ENCODE results near the gene CLEC2A.
"Not testable (repeated sequence)": the region's sequence is repeated elsewhere in the genome, so short reads cannot be mapped to it uniquely, and the experiment has no call there.

CLEC2A gene, protein sequence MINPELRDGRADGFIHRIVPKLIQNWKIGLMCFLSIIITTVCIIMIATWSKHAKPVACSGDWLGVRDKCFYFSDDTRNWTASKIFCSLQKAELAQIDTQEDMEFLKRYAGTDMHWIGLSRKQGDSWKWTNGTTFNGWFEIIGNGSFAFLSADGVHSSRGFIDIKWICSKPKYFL

DNA sequence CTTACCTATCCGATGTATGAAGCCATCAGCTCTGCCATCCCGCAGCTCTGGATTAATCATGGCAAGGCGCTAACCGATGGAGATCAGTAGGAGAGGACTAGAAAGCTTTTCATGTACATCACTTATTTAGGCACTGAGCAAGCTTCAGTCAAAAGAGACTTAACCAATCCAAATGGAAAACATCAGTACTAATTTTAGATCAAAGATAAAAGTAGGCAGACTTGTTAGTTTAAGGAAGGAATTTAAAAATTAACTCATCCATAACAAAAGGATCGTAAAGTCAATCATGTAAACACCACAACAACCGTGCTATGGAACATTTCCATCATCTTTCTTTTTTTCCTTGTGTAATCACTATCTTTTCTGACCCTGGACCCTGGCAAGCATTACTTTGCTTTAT is at the start of gene CLEC2A:
TSS of gene CLEC2A (minus strand) at position 101 of the 400 bp plus-strand sequence. CDS start at position 60, 41 bp downstream.
- no peak for DNase-seq

DNA sequence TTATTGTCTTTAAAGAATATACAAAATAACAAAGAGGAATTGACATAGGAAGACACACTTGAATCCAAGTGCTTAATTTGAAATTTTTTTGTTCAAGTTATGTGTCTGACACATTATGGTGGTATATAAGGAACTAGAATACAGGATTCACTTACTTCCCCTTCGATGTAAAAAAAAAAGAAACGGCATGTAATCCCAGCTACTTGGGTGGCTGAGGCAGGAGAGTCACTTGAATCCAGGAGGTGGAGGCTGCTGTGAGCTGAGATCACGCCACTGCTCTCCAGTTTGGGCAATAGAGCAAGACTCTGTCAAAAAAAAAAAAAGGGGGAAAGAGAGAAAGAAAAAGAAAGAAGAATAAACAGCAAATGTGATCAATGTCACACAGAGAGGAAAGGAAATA is 48.0 kb upstream of the CLEC2A start:
- DNase-seq = no peak

DNA sequence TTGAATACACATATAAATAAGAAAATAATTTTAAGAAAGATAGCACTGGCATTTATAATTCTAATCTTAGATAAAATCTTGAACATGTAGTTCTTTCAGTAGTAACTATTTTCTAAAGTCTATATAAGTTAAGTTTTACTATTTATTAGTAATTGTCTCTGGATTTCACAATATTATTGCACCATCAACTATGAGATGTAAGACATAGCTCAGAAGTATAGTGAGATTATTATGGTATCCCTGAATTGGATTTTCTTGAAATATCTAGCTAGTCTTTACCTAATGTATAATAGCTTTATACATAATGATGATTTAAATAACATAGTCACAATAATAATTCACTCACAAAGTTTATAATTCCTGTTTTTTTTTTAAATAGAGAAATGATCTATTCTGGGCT is 45.7 kb upstream of the CLEC2A start:
- DNase-seq = no peak

DNA sequence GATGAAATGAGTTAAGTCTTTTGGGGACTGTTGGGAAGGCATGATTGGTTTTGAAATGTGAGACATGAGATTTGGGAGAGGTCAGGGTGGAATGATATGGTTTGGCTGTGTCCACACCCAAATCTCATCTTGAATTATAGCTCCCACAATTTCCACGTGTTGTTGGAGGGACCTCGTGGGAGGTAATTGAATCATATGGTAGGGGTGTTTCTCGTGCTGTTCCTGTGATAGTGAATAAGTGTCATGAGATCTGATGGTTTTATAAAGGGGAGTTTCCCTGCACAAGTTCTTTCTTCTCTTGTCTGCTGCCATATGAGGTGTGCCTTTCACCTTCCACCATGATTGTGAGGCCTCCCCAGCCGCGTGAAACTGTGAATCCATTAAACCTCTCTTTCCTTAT is 44.5 kb upstream of the CLEC2A start:
- DNase-seq = not testable (repeated sequence)

DNA sequence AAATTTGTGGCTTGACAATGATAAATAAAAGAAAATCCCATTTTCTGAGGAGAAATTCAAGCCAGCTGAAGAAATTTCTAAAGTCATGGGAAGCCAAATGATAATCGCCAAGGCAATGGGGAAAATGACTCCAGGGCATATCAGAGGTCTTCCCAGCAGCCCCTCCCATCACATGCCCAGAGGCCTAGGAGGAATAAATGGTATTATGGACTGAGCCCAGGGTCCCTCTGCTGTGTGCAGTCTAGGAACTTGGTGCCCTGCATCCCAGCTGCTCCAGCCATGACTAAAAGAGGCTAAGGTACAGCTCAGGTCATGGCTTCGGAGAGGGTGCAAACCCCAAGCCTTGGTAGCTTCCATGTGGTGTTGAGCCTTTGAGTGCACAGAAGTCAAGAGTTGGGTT is 43.4 kb upstream of the CLEC2A start:
- no peak for DNase-seq

DNA sequence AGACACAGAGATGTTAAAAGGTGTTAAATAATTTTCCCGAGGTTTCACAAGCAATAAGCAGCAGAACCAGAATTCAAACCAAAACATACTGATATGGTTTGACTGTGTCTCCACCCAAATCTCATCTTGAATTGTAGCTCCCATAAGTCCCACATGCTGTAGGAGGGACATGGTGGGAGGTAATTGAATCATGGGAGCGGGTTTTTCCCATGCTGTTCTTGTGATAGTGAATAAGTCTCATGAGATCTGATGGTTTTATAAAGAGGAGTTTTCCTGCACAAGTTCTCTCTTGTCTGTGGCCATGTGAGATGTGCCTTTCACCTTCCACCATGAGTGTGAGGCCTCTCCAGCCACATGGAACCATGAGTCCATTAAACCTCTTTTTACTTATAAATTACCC is 42.6 kb upstream of the CLEC2A start:
- DNase-seq = not testable (repeated sequence)

DNA sequence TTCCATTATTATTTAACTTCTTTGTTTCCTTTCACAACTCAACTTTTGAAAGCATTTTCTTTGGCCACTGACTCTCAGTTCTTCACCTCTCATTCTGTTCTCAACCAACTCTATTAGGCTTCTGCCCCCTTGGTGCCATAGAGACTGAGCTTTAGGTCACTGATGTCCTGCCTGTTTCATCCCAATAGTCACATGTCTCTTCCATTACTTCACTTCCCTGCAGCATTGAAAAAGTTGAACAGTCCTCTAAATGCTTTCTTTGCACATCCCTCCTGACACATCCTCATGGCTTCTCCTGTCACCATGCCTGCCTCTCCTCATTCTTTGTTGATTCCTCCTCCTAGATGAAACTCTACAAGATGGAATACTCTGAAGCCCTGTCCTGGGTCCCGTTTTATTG is 41.8 kb upstream of the CLEC2A start:
- DNase-seq = no peak

DNA sequence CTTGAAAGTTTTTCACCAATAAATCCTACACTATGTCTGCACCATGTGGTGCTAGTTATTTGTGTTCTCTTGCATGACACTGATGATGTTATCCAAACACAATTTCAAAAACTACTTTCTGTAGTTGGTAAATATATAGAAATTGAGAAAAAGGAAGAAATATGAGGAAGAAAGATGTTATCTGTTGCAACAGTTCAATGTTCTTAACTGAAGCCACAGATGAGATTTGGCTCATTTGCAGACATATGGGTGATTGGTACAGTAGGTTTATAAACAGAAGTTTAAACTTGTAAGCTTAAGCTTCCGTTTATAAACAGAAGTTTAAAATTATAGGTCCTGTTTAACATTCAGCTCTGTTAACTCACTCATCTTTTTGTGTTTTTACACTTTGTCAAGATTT is 39.0 kb upstream of the CLEC2A start, which contains the start of gene CLEC12A:
TSS of gene CLEC12A (plus strand) at position 229 of the 400 bp plus-strand sequence. CDS start 188 bp downstream, outside the sequence.
- no peak for DNase-seq

DNA sequence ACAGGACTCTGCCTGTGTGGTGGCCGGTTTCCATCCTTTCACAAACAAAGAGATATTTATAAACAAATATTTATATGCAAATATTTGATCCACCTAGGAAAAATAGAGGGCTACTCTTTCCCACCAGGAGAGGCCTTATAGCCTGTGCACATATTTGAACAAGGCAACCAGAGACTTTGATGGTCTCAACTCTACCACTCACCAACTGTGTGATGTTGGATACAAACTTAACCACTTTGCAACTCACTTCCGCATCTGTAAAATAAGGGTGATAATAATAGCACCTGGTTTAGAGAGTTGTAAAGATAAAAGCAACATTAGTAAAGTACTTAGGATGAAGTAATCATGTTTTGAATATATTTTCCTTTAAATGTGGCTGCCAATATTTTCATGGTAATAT is 37.5 kb upstream of the CLEC2A start:
- no peak for DNase-seq

DNA sequence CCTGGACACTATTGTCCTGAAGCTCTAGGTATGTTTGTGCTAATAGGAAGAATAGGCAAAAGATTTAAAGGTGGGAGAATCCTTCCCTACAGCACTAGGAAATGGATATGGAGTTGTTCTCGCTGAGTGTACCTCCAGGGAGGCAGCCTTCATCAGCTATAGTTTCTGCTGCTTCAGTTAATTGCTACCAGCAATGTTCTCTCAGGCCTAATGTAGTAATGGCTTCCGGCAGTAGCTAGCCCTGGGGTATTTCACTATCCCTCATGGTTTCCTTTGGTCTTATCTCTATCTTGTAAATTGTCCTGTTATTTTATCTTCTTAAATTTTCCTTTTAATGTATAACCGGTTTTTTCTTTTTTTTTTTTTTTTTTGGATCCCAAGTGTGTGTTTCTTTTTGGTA is 29.7 kb upstream of the CLEC2A start:
- no peak for DNase-seq

DNA sequence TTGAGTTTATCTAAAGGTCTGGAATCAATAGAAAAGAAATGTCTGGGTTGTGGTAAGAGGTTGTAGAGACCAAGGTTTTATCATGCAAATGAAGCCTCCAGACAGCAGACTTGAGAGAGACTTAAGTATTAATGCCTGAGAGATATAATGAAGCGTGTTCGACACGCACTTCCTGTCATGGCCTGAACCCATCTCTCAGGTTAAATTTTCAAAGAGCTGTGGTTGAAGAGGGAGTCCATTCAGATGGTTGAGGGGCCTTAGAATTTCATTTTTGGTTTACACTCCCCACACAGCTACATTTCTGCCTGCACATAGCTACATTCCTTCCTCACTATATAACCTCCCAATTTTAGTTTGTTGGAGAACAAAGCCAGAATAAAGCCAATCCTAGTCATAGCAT is 28.9 kb upstream of the CLEC2A start:
- no peak for DNase-seq

DNA sequence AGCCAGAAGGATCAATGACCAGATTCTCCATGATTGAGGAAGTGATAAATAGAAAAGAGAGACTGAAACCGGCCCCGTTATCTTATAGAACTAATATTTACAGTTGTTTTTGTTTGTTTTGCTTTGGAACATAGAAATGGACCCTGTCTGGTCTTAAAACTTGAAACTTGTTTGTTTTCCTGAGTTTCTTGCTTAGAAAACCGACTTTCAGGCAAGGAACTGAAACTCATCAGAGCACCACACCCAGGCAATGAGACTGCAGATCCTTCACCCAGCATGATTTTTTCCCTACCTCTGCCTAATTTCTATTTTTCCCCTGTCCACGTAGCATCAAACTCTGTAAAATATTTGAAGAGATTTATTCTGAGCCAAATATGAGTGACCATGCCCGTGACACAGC is 28.4 kb upstream of the CLEC2A start:
- no peak for DNase-seq

DNA sequence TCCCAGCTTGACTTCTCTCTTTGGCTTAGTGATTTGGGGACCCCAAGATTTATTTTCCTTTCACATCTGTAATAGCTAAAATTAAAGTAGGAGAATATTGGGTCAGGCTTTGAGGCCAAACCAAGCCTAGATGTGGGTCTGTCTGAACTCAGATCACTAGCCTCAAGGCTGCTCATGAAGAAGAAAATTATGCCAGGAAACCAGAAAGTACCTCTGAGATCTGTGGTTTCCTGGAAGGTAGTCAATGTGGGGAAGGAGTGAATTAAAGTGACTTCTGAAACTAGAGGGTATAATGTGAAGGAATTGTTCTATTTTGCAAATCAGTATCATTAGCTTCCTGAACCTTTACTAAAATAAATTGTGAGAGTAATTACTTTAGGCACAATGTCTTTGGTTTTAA is 25.7 kb upstream of the CLEC2A start:
- DNase-seq = no peak

DNA sequence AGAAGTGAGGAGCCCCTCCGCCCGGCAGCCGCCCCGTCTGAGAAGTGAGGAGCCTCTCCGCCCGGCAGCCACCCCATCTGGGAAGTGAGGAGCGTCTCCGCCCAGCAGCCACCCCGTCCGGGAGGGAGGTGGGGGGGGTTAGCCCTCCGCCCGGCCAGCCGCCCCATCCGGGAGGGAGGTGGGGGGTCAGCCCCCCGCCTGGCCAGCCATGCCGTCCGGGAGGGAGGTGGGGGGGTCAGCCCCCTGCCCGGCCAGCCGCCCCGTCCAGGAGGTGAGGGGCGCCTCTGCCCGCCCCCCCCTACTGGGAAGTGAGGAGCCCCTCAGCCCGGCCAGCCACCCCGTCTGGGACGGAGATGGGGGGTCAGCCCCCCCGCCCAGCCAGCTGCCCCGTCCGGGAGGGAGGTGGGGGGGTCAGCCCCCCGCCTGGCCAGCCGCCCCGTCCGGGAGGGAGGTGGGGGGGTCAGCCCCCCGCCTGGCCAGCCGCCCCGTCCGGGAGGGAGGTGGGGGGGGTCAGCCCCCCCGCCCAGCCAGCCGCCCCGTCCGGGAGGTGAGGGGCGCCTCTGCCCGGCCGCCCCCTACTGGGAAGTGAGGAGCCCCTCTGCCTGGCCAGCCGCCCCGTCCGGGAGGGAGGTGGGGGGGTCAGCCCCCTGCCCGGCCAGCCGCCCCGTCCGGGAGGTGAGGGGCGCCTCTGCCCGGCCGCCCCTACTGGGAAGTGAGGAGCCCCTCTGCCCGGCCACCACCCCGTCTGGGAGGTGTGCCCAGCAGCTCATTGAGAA is 21.0 kb upstream of the CLEC2A start:
- DNase-seq = not testable (repeated sequence)

DNA sequence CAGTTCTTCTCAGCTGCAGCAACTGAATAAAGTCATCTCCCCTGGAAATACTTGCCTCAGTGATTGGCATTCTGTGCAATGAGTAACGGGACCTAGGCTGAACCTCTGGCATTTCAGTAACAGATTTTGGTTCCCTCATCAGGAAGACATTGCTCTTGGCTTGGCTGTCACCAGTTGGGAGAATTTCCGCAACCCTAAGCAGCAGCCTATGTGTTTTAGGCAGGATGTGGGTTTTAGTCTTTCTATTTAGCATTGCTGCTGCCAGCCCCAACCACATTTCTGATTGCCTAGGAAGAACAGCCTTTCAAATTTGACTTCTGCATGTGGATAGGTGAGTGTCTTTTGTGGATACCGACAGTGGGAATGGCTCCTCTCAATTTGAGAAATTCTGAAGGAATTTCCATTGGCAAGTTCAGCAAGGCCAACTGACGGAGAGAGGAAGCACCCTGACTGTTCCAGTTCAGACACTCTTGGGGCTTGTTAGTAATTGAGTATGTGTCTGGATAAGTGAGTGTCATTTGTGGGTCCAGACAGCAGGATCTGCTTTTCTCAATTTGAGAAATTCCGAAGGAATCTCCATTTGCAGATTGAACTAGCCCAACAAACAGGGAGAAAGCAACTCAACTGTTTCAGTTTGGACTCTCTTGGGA is 19.0 kb upstream of the CLEC2A start:
- no peak for DNase-seq

DNA sequence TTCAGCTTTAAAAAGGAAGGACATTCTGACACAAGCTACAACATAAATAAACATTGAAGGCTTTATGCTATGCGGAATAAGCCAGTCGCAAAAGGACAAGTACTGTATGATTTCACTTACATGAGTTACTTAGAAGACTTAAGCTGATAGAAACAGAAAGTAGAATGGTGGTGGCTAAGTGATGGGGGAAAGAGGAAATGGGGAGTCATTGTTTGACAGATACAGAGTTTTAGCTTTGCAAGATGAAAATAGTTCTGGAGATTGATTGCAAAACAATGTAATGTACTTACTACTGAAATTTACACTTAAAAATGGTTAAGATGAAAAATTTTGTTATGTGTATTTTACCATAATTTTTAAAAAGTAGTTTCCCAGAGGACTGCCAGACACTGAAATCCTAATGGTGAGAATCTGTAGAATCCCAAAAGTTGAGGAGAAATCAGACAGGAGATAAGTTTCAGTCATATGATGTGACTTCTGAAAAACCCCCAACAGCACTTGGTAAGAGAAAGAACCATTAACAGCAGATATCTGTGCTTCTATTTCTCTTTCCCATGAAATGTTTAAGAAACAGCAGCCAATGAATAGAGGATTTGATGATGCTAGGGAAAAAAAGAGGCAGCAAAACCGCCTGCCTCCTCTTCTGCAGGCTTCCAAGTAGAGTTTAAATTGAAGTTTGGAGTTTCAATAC is 16.6 kb upstream of the CLEC2A start:
- no peak for DNase-seq

DNA sequence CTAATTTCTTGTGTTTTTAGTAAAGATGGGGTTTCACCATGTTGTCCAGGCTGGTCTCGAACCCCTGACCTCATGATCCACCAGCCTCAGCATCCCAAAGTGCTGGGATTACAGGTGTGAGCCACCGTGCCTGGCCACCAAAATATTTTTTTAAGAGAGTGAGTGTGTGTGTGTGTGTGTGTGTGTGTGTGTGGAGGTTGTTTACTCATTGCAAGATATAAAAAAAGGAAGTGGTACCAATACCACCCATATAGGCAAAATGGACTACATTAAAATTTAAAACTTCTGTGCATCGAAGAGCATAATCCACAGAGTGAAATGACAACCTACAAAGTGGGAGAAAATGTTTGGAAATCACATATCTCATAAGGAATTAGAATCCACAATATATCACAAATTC is 15.5 kb upstream of the CLEC2A start:
- no peak for DNase-seq

DNA sequence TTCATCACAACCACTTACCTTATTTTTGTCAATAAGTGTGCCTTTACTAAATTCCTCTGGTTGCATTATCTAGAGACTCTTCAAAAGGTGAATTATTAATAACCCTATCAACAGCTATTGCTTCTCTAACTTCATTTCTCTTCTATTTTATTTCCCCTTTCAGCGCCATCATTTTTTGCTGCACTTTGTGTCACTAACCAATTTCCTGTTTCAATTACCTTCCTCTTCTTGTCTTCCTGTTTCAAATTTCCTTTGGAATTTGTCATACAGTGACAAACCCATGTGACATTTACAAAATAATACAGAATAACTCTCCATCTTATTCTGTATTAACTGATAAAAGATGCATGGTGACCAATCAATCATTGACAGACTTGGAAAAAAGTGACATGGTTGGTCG is 12.2 kb upstream of the CLEC2A start:
- DNase-seq = no peak

DNA sequence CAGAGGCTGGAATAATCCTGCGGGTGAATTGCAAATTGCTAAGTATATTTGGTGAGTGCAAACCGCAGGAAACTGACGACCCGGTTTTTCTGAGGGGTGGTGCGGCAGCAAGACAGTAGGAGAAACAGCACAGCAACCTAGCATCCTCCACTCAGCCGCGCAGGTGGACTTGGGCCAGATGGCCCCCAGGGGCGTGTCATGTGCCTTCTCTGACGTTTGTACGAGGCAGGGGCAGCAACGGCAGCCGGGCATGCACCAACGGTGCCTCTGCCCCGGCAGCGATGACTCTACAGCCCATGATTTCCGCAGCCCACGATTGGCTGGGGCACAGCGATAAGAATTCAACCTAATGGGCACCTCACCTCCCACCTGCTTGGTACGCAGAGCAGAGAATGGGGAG is 11.1 kb upstream of the CLEC2A start:
- peak; percentile 64 for DNase-seq

DNA sequence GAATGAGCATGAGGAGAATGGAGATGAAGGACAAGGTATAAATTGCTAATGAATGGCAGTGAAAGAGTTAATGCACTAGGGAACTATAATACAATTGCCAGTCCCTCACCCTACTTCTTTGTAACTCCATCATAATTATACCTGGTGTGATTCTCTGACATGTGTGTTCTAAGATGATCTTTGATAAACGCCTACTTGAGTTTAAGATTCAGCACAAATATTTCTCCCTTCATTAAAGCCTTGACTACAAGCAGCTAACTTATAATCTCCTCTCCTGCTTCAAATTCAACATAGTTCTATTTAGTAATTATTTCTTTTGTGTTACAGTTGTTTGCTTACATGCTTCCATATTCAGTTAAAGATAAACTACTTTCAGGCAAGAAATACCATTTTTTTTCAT is 9.7 kb upstream of the CLEC2A start:
- no peak for DNase-seq

DNA sequence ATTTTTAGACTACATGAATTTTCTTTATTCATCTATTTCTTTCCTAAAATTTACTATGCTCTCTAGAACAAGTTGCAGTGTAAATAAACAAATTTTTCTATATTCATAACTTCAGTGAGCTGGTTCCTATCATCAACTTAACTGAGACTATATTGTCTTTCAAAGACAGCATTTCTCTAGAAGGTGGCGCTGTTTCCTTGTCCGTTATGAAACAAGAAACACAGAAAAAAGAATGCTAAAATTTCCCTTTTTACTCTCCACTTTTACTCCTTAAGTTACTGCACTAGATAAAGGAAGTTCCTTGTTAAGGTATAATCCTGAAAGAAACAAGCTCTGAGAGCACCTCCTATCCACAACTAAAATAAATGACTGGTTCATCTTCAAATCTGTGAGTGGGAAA is 8.2 kb upstream of the CLEC2A start:
- DNase-seq = no peak

DNA sequence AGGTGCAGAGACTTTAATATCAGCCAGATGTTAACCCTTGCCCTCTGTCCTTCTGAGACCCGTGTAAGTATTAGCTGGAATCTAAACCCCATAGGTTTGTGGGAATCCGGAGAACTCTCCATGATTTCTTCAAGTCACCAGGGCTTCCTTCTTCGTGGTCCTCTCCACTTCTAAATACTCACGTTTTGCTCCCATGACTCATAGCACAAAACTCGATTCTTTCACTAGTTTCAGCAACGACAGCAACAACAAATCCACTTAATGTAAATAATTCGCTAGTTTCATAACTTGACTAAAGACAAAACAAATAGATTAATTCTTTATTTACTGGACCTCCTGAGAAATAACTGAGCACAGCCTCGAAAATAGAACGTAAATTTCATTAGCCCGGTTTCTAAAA is 4.4 kb upstream of the CLEC2A start:
- DNase-seq = no peak

DNA sequence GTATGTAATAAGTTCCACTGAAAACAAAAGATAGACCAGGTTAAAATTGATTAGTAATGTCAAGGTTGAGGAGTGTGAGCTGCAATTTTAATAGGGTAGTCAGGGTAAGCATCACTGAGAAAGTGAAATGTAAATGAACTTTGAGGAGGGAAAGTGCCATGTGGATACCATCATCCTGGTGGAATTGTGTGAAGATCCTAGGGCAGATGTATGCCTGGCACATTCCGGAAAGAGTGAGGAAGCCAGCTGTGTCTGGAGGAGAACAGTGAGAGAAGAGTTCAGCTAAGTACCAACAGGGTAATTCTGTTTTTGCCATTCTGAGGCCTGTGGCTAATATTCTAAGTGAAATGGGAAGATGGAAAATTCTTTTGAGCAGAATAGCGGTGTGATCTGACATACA is 2.9 kb upstream of the CLEC2A start:
- no peak for DNase-seq

DNA sequence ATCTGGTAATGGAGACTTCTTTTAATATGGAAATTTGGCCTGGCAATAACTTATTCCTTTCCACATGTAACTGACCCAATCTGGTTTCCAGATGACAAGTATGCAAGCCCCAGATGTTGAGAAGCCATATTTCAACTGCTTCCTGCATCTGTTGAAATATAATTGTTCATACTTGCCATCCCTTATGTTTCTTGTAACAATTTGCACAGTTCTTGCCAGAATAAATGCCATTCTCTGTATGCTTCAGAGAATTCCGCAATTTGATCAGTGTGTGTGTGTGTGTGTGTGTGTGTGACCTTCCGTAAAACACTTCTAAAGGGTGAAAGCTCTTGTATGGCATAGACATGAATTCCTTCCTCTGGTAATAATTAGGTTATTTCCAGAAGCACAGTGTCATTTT is 1.8 kb upstream of the CLEC2A start:
- no peak for DNase-seq
